AG09319 (cell line): ENCODE measurements around the gene IL11.

Experiments used
- DNase-seq: peaks from one replicate; pipeline ENCODE4 v3.0.0-alpha.2; 2010; ENCODE audit warnings: low read depth; ENCODE audit errors: extremely low read depth
- TF ChIP-seq, protein P1 (sequence below): IDR thresholded peaks from 2 replicates; pipeline ENCODE4 v1.5.1; 2011; ENCODE audit warnings: low read depth, mild to moderate bottlenecking, inconsistent platforms, low read length, moderate library complexity

IL11 gene

GRCh38 chr19:55320844-55321419 is 49.3 kb downstream of the IL11 start:
- TF ChIP-seq, protein P1, sequence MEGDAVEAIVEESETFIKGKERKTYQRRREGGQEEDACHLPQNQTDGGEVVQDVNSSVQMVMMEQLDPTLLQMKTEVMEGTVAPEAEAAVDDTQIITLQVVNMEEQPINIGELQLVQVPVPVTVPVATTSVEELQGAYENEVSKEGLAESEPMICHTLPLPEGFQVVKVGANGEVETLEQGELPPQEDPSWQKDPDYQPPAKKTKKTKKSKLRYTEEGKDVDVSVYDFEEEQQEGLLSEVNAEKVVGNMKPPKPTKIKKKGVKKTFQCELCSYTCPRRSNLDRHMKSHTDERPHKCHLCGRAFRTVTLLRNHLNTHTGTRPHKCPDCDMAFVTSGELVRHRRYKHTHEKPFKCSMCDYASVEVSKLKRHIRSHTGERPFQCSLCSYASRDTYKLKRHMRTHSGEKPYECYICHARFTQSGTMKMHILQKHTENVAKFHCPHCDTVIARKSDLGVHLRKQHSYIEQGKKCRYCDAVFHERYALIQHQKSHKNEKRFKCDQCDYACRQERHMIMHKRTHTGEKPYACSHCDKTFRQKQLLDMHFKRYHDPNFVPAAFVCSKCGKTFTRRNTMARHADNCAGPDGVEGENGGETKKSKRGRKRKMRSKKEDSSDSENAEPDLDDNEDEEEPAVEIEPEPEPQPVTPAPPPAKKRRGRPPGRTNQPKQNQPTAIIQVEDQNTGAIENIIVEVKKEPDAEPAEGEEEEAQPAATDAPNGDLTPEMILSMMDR = no peak
- DNase-seq = no peak

- TF ChIP-seq, protein P1 = no peak
- no peak for DNase-seq
These were observed 50.5 kb downstream of the IL11 start for GRCh38 chr19:55319785-55320184.

- TF ChIP-seq, protein P1 = no peak
- DNase-seq = no peak
These were observed 53.6 kb downstream of the IL11 start for GRCh38 chr19:55316646-55317045.

DNA sequence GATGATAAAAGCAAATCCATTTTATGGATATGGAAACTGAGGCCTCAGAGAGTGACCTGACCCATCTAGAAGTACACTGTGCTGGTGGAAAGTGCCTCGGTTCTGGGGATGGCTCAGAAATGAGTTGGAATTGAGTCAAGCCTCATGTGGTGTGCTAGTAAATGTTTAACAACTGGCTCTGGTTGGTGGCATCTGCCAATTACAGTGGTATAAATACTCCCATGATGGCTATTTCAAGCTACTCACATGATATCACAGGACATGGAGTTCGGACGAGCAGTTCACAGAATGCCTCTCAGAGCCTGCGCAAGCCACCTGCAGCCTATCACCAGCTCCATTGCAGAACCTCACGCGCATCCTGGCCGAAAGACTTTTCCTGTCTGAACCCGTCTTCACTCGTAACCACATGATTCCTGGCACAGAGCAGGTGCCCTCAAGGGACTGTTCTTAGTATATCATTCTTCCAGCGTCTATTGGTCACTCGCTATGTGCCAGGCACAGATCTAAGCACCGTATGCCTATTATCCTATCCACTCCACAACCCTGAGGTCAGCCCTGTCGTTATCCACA is 54.2 kb downstream of the IL11 start:
- TF ChIP-seq, protein P1 = no peak
- no peak for DNase-seq

GRCh38 chr19:55314396-55314795 is 55.9 kb downstream of the IL11 start:
- TF ChIP-seq, protein P1 = no peak
- DNase-seq = no peak
